Adrenal gland (tissue), 12 donors: Measurements from ENCODE around the gene SRC. TPM values are rescaled to one million over a fixed set of nuclear protein-coding genes. Genes with fewer than 3 reads are reported as not detected.
A peak's percentile ranks its signal among the peaks of the same experiment; 100 is the strongest.
"Not testable (repeated sequence)": the region's sequence is repeated elsewhere in the genome, so short reads cannot be mapped to it uniquely, and the experiment has no call there.

Experiments
- DNase-seq, 7 donors: peaks; one replicate each; pipeline ENCODE4 v3.0.0-alpha.2; 2019 to 2020
- H3K27ac ChIP-seq, 5 donors: fragments of 200-600 bp; sonication (generic) in 4 of 5; 1 replicate in 3 of 5; 2 replicates in 2 of 5; pipeline versions ENCODE4 v1.5.1 to v1.8.0; 2016 to 2020; ENCODE audit warnings: mild to moderate bottlenecking in 1 of 5
- H3K27me3 ChIP-seq: fragments of 200-600 bp; 2 replicates; pipeline ENCODE4 v1.8.0; 2021
- H3K36me3 ChIP-seq, 2 donors: fragments of 200-600 bp; replicated peaks in 1 of 2; 1 replicate in 1 of 2; 2 replicates in 1 of 2; pipeline versions ENCODE4 v1.5.1 to v1.8.0; 2018 to 2022
- H3K4me1 ChIP-seq, 2 donors: fragments of 200-600 bp; replicated peaks in 1 of 2; 1 replicate in 1 of 2; 2 replicates in 1 of 2; pipeline versions ENCODE4 v1.5.1 to v1.8.0; 2018 to 2021
- H3K4me3 ChIP-seq, 4 donors: fragments of 200-600 bp; sonication (generic) in 3 of 4; one replicate each; pipeline ENCODE4 v1.5.1; 2016 to 2018
- H3K9me3 ChIP-seq, 3 donors: fragments of 200-600 bp; sonication (generic) in 1 of 3; replicated peaks in 1 of 3; 1 replicate in 2 of 3; 2 replicates in 1 of 3; pipeline versions ENCODE4 v1.5.1 to v1.8.0; 2016 to 2021
- POLR2A ChIP-seq, 2 donors: fragments of 450-650 bp; IDR thresholded peaks; one replicate each; pipeline ENCODE4 v1.6.1; 2017; ENCODE audit warnings: antibody characterized with exemption in 2 of 2, mild to moderate bottlenecking in 2 of 2, moderate library complexity in 1 of 2
- WGBS, 4 donors: extraction: QIAGEN DNeasy Blood & Tissue Kit in 2 of 4; methylation state at CpG; one replicate each; pipeline versions ENCODE4 v1.1.5 to v1.1.7; 2013 to 2017; 5-methylcytosine and 5-hydroxymethylcytosine counted together
- intact Hi-C, 2 donors: fragments of 100-400 bp; cut with DNase I; formaldehyde crosslinking; loops; one replicate each; pipeline versions ENCODE4 v1.14.1 to v1.15.0; 2022 to 2023
- polyA plus RNA-seq, 3 donors: library from polyadenylated mRNA; stranded (reverse); fragments of 200-250 nt in 2 of 3; fragments of 350-450 nt in 1 of 3; fragmentation: Illumina TruSeq in 1 of 3; extraction: RNeasy Lipid Tissue Mini Kit (QIAGEN cat#74804) in 1 of 3; gene quantifications; one replicate each; pipeline ENCODE4 v1.2.3, GENCODE V29; 2013 to 2014
- total RNA-seq, 9 donors: library from RNA; depleted of rRNA in 4 of 9; stranded (reverse); fragments of >200 nt in 4 of 9; fragments of 120-200 nt in 1 of 9; fragmentation: NEBNext Ultra II Directional in 1 of 9; extraction: Animal tissue kit (Norgen Biotek cat#: 25700) in 1 of 9; gene quantifications; one replicate each; pipeline versions ENCODE4 v1.1.0 to v1.2.4, GENCODE V29; 2013 to 2023
- TF ChIP-seq, protein P1 (sequence below), 6 experiments: fragments of 450-650 bp in 4 of 6; fragments of 200-600 bp in 2 of 6; sonication (generic) in 1 of 6; IDR thresholded peaks; 1 replicate in 5 of 6; 2 replicates in 1 of 6; pipeline versions ENCODE4 v1.5.1 to v1.8.0; 2016 to 2021; ENCODE audit warnings: antibody characterized with exemption in 6 of 6, mild to moderate bottlenecking in 2 of 6, moderate library complexity in 1 of 6
- donor health status: healthy with polysubstance abuse.
- donor health status: Bipolar disorder and iron deficiency.
- donor health status: DM: yes; HTN: yes; CAD: no.
- donor health status: DM: no; HTN: no; CAD: no.
- donor health status: DM: no; HTN: no; CAD: no.
- donor health status: DM: yes; HTN: yes; CAD: no.

The SRC gene
- total and polyA plus RNA-seq, 12 donors = 10.6 to 83.0 (median 52.7) TPM

DNA sequence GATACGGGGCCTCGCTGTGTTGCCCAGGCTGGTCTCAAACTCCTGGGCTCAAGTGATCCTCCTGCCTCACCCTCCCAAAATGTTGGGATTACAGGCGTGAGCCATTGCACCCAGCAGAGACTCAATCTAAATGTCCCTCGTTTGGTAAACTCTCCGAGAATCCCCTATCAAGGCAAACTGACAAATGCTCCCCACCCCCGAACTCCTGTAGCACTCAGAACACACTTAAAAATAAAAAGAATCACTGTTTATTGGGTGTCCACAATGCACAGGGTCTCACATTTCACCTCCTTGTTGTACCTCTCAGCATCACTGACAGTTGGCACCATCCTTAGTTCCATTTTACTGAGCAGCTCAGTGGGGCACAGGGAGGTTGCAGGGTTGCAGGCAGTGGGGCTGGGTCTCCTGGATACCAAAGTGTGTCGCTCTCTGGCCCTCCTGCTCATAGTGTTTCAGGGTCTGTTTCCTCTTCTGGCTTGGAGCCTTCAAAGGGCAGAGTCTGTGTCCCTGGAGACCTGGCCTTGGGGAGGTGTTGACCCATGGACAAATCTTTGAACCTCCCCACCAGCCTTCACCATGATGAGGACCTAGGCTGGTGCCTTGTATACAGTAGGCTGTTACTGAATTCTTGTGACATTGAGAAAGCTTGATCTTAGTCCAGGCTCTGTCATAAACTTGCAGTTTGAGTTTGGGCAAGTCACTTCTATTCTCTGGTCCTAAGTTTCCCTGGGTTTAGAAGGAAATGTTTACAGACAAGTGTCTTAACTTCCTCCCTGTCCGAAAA is 8.5 kb upstream of the SRC start:
- Histone ChIP-seq H3K4me1 (peaks cover 11 to 22% of the 10 kb centered on the region in 2 donors), H3K9me3 (no peaks in the 10 kb centered on the region), H3K36me3 (no peaks in the 10 kb centered on the region), H3K27ac (peak overlapping the region in 4 of 5 donors; percentile 30 to 85 (median 78)), H3K27me3 (no peaks in the 10 kb centered on the region), H3K4me3 (no peak overlapping the region)
- 67 to 70% (median 69%) methylated on average over 7 to 8 of the region's 8 CpGs for WGBS, 4 donors
- TF ChIP-seq, protein P1, sequence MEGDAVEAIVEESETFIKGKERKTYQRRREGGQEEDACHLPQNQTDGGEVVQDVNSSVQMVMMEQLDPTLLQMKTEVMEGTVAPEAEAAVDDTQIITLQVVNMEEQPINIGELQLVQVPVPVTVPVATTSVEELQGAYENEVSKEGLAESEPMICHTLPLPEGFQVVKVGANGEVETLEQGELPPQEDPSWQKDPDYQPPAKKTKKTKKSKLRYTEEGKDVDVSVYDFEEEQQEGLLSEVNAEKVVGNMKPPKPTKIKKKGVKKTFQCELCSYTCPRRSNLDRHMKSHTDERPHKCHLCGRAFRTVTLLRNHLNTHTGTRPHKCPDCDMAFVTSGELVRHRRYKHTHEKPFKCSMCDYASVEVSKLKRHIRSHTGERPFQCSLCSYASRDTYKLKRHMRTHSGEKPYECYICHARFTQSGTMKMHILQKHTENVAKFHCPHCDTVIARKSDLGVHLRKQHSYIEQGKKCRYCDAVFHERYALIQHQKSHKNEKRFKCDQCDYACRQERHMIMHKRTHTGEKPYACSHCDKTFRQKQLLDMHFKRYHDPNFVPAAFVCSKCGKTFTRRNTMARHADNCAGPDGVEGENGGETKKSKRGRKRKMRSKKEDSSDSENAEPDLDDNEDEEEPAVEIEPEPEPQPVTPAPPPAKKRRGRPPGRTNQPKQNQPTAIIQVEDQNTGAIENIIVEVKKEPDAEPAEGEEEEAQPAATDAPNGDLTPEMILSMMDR (IDR thresholded peaks at IDR 0.05) = no peak
- TF ChIP-seq POLR2A (IDR thresholded peaks at IDR 0.05) = no peak
- intact Hi-C loops = no loop called here
- DNase-seq = peak in 1 of 7 donors; percentile 14

DNA sequence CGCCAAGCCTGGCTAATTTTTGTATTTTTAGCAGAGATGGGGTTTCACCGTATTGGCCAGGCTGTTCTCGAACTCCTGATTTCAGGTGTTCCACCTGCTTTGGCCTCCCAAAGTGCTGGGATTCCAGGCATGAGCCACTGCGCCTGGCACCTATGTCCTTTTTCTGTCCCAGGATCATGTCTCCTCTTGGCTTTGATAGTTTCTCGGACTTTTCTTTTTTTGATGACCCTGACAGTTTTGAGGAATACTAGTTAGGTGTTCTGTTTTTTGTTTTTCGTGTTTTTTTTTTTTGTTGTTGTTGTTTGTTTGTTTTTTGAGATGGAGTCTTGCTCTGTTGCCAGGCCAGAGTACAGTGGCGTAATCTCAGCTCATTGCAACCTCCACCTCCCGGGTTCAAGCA is 7.6 kb upstream of the SRC start:
- H3K36me3 ChIP-seq, H3K4me3 ChIP-seq, H3K27ac ChIP-seq, intact Hi-C loops, H3K9me3 ChIP-seq, H3K27me3 ChIP-seq: not testable (repeated sequence)
- peaks cover 11 to 22% of the 10 kb centered on the region in 2 donors for H3K4me1 ChIP-seq
- peak in 1 of 7 donors; percentile 10 for DNase-seq
- 91 to 96% (median 93%) methylated on average over 8 of the region's 8 CpGs for WGBS, 4 donors

DNA sequence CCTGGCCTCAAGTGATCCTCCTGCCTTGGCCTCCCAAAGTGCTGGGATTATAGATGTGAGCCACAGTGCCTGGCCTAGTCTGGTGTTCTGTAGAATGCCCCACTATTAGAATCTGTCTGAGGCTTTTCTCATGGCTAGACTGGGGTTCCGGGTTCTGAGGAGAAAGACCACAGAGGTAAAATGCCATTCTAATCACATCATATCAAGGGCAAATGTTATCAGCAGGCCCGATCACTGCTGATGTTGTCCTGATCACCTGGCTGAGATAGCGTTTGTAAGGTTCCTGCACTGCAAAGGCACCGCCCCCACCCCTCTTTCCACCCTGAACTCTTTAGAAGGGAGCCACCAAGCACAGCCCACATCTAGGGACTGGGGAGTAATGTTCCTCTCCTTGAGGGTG is 6.7 kb upstream of the SRC start:
- no peaks in the 10 kb centered on the region for H3K9me3 ChIP-seq
- TF ChIP-seq POLR2A (IDR thresholded peaks at IDR 0.05) = no peak
- TF ChIP-seq, protein P1 (IDR thresholded peaks at IDR 0.05) = no peak
- no peak for DNase-seq
- intact Hi-C loops = no loop called here
- H3K27ac ChIP-seq = no peak overlapping the region
- H3K36me3 ChIP-seq = no peaks in the 10 kb centered on the region
- WGBS, 4 donors = 51 to 71% (median 64%) methylated on average over 3 to 4 of the region's 4 CpGs
- H3K27me3 ChIP-seq = no peaks in the 10 kb centered on the region
- H3K4me3 ChIP-seq = no peak overlapping the region
- H3K4me1 ChIP-seq = peaks cover 11 to 22% of the 10 kb centered on the region in 2 donors

DNA sequence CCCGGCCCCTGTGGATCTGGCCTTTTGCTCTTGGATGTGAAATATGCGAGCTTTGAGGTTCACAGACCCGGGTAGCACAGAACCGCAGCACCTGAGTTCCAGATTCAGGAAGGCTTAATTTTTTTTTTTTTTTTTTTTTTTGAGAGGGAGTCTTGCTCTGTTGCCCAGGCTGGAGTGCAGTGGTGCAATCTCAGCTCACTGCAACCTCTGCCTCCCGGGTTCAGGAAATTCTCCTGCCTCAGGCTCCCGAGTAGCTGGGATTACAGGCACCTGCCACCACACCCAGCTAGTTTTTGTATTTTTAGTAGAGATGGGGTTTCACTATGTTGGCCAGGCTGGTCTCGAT is 6.2 kb upstream of the SRC start:
- H3K36me3 ChIP-seq, DNase-seq, H3K27me3 ChIP-seq, intact Hi-C loops, H3K4me3 ChIP-seq, H3K9me3 ChIP-seq, H3K27ac ChIP-seq: not testable (repeated sequence)
- H3K4me1 ChIP-seq = peaks cover 11 to 22% of the 10 kb centered on the region in 2 donors
- WGBS, 4 donors = 94 to 96% (median 95%) methylated on average over 7 of the region's 7 CpGs

DNA sequence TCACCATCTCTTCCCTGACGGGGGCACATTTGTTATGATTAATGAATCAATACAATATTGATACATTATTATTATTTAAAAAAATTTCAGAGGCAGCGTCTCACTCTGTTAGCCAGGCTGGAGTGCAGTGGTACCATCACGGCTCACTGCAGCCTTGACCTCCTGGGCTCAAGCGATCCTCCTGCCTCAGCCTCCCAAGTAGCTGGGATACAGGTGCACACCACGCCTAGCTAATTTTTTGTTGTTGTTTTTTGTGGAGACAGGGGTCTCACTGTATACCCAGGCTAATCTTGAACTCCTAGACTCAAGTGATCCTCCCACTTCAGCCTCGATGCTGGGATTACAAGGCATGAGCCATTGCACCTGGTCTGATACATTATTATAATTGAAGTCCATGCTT is 4.9 kb upstream of the SRC start:
- TF ChIP-seq POLR2A (IDR thresholded peaks at IDR 0.05) = no peak
- TF ChIP-seq, protein P1 (IDR thresholded peaks at IDR 0.05) = no peak
- intact Hi-C loops = no loop called here
- Histone ChIP-seq H3K9me3 (no peaks in the 10 kb centered on the region), H3K27me3 (no peaks in the 10 kb centered on the region), H3K4me3 (no peak overlapping the region), H3K27ac (no peak overlapping the region), H3K4me1 (peaks cover 11 to 21% of the 10 kb centered on the region in 2 donors), H3K36me3 (no peaks in the 10 kb centered on the region)
- 80 to 87% (median 85%) methylated on average over 6 of the region's 6 CpGs for WGBS, 4 donors
- no peak for DNase-seq
